SK-N-SH (cell line): Measurements from ENCODE around the gene NEK9. TPM values are rescaled to one million over a fixed set of nuclear protein-coding genes. Genes with fewer than 3 reads are reported as not detected.

Experiments
- CTCF ChIA-PET: fragments of 300-600, 350-600 bp; formaldehyde crosslinking; extraction: SDS; loops from one replicate; lab custom pipeline; 2021; lab: Yijun Ruan, JAX
- POLR2A ChIA-PET: fragments of 350-600 bp; sonication (Branson Sonifier 250); formaldehyde crosslinking; extraction: SDS; loops from one replicate; lab custom pipeline; 2020; ENCODE audit warnings: antibody characterized with exemption, inconsistent platforms; lab: Yijun Ruan, JAX
- DNase-seq: peaks from one replicate; pipeline ENCODE4 v3.0.0; 2012
- H2AFZ ChIP-seq: fragments of 200-600 bp; sonication (generic); 2 replicates; pipeline ENCODE4 v1.8.1; 2016; ENCODE audit warnings: antibody characterized with exemption, mild to moderate bottlenecking, low read depth
- H3F3A ChIP-seq: fragments of 200-600 bp; sonication (generic); replicated peaks from 2 replicates; pipeline ENCODE3; 2016; ENCODE audit warnings: antibody characterized with exemption, mild to moderate bottlenecking; ENCODE audit not compliant: insufficient read depth
- H3K27ac ChIP-seq, 2 experiments: fragments of 200-500 bp in 1 of 2; fragments of 200-600 bp in 1 of 2; sonication (Bioruptor generic) in 1 of 2; sonication (generic), shearing (Covaris generic) in 1 of 2; 2 replicates each; pipeline versions ENCODE4 v1.5.1 to v1.6.1; 2014 to 2016; ENCODE audit warnings: low read depth in 2 of 2, inconsistent platforms in 1 of 2, low read length in 1 of 2, mild to moderate bottlenecking in 1 of 2, mixed read lengths in 1 of 2
- H3K27me3 ChIP-seq: fragments of 200-600 bp; sonication (generic), shearing (Covaris generic); 2 replicates; pipeline ENCODE4 v1.6.1; 2016; ENCODE audit warnings: mixed run types; ENCODE audit not compliant: insufficient read depth
- H3K36me3 ChIP-seq, 2 experiments: fragments of 200-500 bp in 1 of 2; fragments of 200-600 bp in 1 of 2; sonication (Bioruptor generic) in 1 of 2; sonication (generic) in 1 of 2; replicated peaks in 1 of 2; 2 replicates each; pipeline versions ENCODE3 to v1.5.1; 2014 to 2016; ENCODE audit warnings: low read length in 1 of 2, mild to moderate bottlenecking in 1 of 2; ENCODE audit not compliant: insufficient read depth in 2 of 2, control insufficient read depth in 1 of 2
- H3K4me1 ChIP-seq, 2 experiments: fragments of 200-500 bp in 1 of 2; fragments of 200-600 bp in 1 of 2; sonication (Bioruptor generic) in 1 of 2; sonication (generic), shearing (Covaris generic) in 1 of 2; 2 replicates each; pipeline versions ENCODE4 v1.5.1 to v1.6.1; 2014 to 2016; ENCODE audit warnings: low read depth in 1 of 2, low read length in 1 of 2, mixed run types in 1 of 2; ENCODE audit not compliant: insufficient read depth in 2 of 2, control insufficient read depth in 1 of 2
- H3K4me2 ChIP-seq: fragments of 200-600 bp; sonication (generic), shearing (Covaris generic); 2 replicates; pipeline ENCODE4 v1.6.1; 2017; ENCODE audit warnings: mixed run types
- H3K4me3 ChIP-seq, 2 experiments: fragments of 200-500 bp in 1 of 2; fragments of 200-600 bp in 1 of 2; sonication (Bioruptor generic) in 1 of 2; sonication (generic), shearing (Covaris generic) in 1 of 2; 2 replicates each; pipeline versions ENCODE4 v1.5.1 to v1.8.1; 2014 to 2016; ENCODE audit warnings: low read depth in 2 of 2, inconsistent platforms in 1 of 2, low read length in 1 of 2, mild to moderate bottlenecking in 1 of 2, mixed read lengths in 1 of 2, moderate library complexity in 1 of 2
- H3K79me2 ChIP-seq: fragments of 200-600 bp; sonication (generic); 2 replicates; pipeline ENCODE4 v1.8.1; 2017; ENCODE audit warnings: mild to moderate bottlenecking; ENCODE audit not compliant: insufficient read depth
- H3K9ac ChIP-seq: fragments of 200-600 bp; sonication (generic); 2 replicates; pipeline ENCODE4 v1.6.1; 2017; ENCODE audit warnings: mixed run types
- H3K9me2 ChIP-seq: fragments of 200-600 bp; sonication (generic); 2 replicates; pipeline ENCODE4 v1.6.1; 2017; ENCODE audit warnings: mixed run types
- H3K9me3 ChIP-seq: fragments of 200-600 bp; sonication (generic); 2 replicates; pipeline ENCODE4 v1.6.1; 2017; ENCODE audit warnings: mixed run types, mild to moderate bottlenecking, moderate library complexity
- H4K20me1 ChIP-seq: fragments of 200-600 bp; sonication (generic); 2 replicates; pipeline ENCODE4 v1.6.1; 2017; ENCODE audit warnings: mild to moderate bottlenecking, mixed run types; ENCODE audit not compliant: insufficient read depth
- ELF1 ChIP-seq: IDR thresholded peaks from 2 replicates; pipeline ENCODE4 v1.4.0; 2012
- EP300 ChIP-seq, 2 experiments: IDR thresholded peaks; 2 replicates each; pipeline versions ENCODE4 v1.4.0 to v1.6.1; 2012; ENCODE audit warnings: borderline replicate concordance in 1 of 2, low read depth in 1 of 2, low read length in 1 of 2
- FOXM1 ChIP-seq: IDR thresholded peaks from 2 replicates; pipeline ENCODE4 v1.4.0; 2012; ENCODE audit warnings: low read depth, mild to moderate bottlenecking
- GATA2 ChIP-seq: sonication (generic); formaldehyde crosslinking; IDR thresholded peaks from 2 replicates; pipeline ENCODE4 v1.5.0; 2020; ENCODE audit warnings: mild to moderate bottlenecking, missing genetic modification reagents
- IRF3 ChIP-seq: fragments of 150-350 bp; IDR thresholded peaks from 2 replicates; pipeline ENCODE4 v1.6.1; 2016; ENCODE audit warnings: mild to moderate bottlenecking, low read depth, low read length
- JUND ChIP-seq: IDR thresholded peaks from 2 replicates; pipeline ENCODE4 v1.4.0; 2012
- MEF2A ChIP-seq: IDR thresholded peaks from 2 replicates; pipeline ENCODE4 v1.4.0; 2012; ENCODE audit warnings: low read depth, borderline replicate concordance
- NFIC ChIP-seq: IDR thresholded peaks from 2 replicates; pipeline ENCODE4 v1.4.0; 2012; ENCODE audit warnings: borderline replicate concordance
- NRF1 ChIP-seq: IDR thresholded peaks from 2 replicates; pipeline ENCODE4 v1.6.1; 2012; ENCODE audit warnings: low read depth, mild to moderate bottlenecking, low read length
- RAD21 ChIP-seq: IDR thresholded peaks from 2 replicates; pipeline ENCODE4 v1.6.1; 2012; ENCODE audit warnings: mild to moderate bottlenecking, low read length
- SIN3A ChIP-seq: IDR thresholded peaks from 2 replicates; pipeline ENCODE4 v1.6.1; 2012; ENCODE audit warnings: low read depth, mild to moderate bottlenecking, low read length, moderate library complexity, borderline replicate concordance
- SMC3 ChIP-seq: IDR thresholded peaks from 2 replicates; pipeline ENCODE4 v1.6.1; 2012; ENCODE audit warnings: low read depth, low read length, improper control_type of control experiment
- TAF1 ChIP-seq: IDR thresholded peaks from 2 replicates; pipeline ENCODE4 v1.6.1; 2012; ENCODE audit warnings: low read depth, mild to moderate bottlenecking, low read length, moderate library complexity, borderline replicate concordance
- TCF12 ChIP-seq: IDR thresholded peaks from 2 replicates; pipeline ENCODE4 v1.4.0; 2012
- TEAD4 ChIP-seq: IDR thresholded peaks from 2 replicates; pipeline ENCODE4 v1.4.0; 2012; ENCODE audit warnings: mild to moderate bottlenecking, borderline replicate concordance; ENCODE audit not compliant: insufficient read depth
- USF2 ChIP-seq: fragments of 150-350 bp; IDR thresholded peaks from 2 replicates; pipeline ENCODE4 v1.6.1; 2017; ENCODE audit warnings: antibody characterized with exemption, low read length, low read depth, borderline replicate concordance
- YY1 ChIP-seq: IDR thresholded peaks from 2 replicates; pipeline ENCODE4 v1.4.0; 2012; ENCODE audit warnings: low read depth, mild to moderate bottlenecking
- WGBS: methylation state at CpG from one replicate; pipeline ENCODE4 v1.1.6; 2017; ENCODE audit warnings: low lambda C conversion rate; 5-methylcytosine and 5-hydroxymethylcytosine counted together
- polyA plus RNA-seq, 3 experiments: library from polyadenylated mRNA; depleted of rRNA; stranded (reverse); fragments of >200 nt; gene quantifications; 2 replicates each; pipeline ENCODE4 v1.2.3, GENCODE V29; 2012
- TF ChIP-seq, protein P1 (sequence below): IDR thresholded peaks from 2 replicates; pipeline ENCODE4; 2012
- TF ChIP-seq, protein P2 (sequence below): fragments of 200-600 bp; sonication (generic); IDR thresholded peaks from 2 replicates; pipeline ENCODE4 v1.6.1; 2017; ENCODE audit warnings: antibody characterized with exemption, mild to moderate bottlenecking, moderate library complexity

NEK9 gene
- polyA plus RNA-seq, 1 of the 3 experiments (the other 2 are of a cell fraction) = 48.1 TPM

- TF ChIP-seq, protein P1, sequence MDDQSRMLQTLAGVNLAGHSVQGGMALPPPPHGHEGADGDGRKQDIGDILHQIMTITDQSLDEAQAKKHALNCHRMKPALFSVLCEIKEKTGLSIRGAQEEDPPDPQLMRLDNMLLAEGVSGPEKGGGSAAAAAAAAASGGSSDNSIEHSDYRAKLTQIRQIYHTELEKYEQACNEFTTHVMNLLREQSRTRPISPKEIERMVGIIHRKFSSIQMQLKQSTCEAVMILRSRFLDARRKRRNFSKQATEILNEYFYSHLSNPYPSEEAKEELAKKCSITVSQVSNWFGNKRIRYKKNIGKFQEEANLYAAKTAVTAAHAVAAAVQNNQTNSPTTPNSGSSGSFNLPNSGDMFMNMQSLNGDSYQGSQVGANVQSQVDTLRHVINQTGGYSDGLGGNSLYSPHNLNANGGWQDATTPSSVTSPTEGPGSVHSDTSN = peak; percentile 56
- TF ChIP-seq YY1 (no peak), TCF12 (peak; percentile 85), GATA2 (CRISPR knock-in tag) (no peak)
Observed at GRCh38 chr14:75059642-75060041, 67.2 kb downstream of the NEK9 start (continued).

DNA sequence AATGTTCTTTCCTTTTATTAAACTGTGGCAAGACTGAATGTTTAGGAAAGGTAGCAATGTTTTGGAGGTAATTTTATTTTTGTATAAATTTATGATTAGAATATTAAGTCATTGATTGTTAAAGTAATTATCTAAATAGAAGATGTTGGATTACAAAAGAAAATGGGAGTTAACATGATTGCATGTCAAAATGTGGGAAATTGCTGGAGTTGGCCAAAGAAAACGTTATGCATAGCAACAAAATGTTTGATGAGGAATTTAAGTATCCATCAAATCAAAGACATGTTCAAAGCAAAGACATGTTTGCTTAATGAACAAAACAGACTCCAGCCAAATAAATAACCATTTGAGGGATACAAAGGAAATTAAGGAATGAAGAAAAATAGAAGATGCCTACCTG is 72.4 kb downstream of the NEK9 start:
- DNase-seq = no peak
- no peak overlapping the region for H3K4me2 ChIP-seq
- TF ChIP-seq JUND (no peak), IRF3 (no peak), SIN3A (no peak), YY1 (no peak), ELF1 (no peak), RAD21 (no peak), SMC3 (no peak), EP300 (IDR thresholded peaks at IDR 0.05; ENCODE audit: borderline replicate concordance in 1 of 2, low read depth in 1 of 2, low read length in 1 of 2) (no peak), NRF1 (no peak), FOXM1 (no peak), NFIC (no peak), MEF2A (no peak), USF2 (no peak), TAF1 (no peak), TEAD4 (no peak)
- TF ChIP-seq, protein P2, sequence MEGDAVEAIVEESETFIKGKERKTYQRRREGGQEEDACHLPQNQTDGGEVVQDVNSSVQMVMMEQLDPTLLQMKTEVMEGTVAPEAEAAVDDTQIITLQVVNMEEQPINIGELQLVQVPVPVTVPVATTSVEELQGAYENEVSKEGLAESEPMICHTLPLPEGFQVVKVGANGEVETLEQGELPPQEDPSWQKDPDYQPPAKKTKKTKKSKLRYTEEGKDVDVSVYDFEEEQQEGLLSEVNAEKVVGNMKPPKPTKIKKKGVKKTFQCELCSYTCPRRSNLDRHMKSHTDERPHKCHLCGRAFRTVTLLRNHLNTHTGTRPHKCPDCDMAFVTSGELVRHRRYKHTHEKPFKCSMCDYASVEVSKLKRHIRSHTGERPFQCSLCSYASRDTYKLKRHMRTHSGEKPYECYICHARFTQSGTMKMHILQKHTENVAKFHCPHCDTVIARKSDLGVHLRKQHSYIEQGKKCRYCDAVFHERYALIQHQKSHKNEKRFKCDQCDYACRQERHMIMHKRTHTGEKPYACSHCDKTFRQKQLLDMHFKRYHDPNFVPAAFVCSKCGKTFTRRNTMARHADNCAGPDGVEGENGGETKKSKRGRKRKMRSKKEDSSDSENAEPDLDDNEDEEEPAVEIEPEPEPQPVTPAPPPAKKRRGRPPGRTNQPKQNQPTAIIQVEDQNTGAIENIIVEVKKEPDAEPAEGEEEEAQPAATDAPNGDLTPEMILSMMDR = no peak
- TF ChIP-seq, protein P1 = no peak
- WGBS = 75% methylated on average over 1 of the region's 1 CpG
- no peaks in the 10 kb centered on the region for H3K27me3 ChIP-seq
- no peaks in the 10 kb centered on the region for H3K9me3 ChIP-seq
- POLR2A ChIA-PET = no interaction called here
- H3K9me2 ChIP-seq = no peaks in the 10 kb centered on the region
- no peaks in the 10 kb centered on the region for H4K20me1 ChIP-seq
- H3K4me1 ChIP-seq = peaks cover 8 to 11% of the 10 kb centered on the region in 2 experiments; a peak in 3 of 4 replicates
- peaks cover 0 to 17% of the 10 kb centered on the region in 2 experiments for H3K36me3 ChIP-seq
- H3F3A ChIP-seq = peaks cover 22% of the 10 kb centered on the region
- H3K4me3 ChIP-seq = no peak overlapping the region
- no peak overlapping the region for H2AFZ ChIP-seq
- H3K79me2 ChIP-seq = peaks cover 37% of the 10 kb centered on the region
- peak overlapping the region; percentile 64 to 88; a peak in 3 of 4 replicates for H3K27ac ChIP-seq
- CTCF ChIA-PET = interaction anchor here (0.6 to 1.2 kb wide), 2 partner anchors 9 kb away, joined by 4 read pairs; partner anchors contain the start of gene ACYP1
- no peak overlapping the region for H3K9ac ChIP-seq
